Measurements from ENCODE around the gene LRP8. TPM values are rescaled to one million over a fixed set of nuclear protein-coding genes. Genes with fewer than 3 reads are reported as not detected.
A peak's percentile ranks its signal among the peaks of the same experiment; 100 is the strongest.

LRP8 gene
- total and polyA plus RNA-seq, 2 of the 13 experiments (the other 11 are each of a cell fraction or from before 2014, with no cell fraction given): 17.3 to 17.4 TPM

DNA sequence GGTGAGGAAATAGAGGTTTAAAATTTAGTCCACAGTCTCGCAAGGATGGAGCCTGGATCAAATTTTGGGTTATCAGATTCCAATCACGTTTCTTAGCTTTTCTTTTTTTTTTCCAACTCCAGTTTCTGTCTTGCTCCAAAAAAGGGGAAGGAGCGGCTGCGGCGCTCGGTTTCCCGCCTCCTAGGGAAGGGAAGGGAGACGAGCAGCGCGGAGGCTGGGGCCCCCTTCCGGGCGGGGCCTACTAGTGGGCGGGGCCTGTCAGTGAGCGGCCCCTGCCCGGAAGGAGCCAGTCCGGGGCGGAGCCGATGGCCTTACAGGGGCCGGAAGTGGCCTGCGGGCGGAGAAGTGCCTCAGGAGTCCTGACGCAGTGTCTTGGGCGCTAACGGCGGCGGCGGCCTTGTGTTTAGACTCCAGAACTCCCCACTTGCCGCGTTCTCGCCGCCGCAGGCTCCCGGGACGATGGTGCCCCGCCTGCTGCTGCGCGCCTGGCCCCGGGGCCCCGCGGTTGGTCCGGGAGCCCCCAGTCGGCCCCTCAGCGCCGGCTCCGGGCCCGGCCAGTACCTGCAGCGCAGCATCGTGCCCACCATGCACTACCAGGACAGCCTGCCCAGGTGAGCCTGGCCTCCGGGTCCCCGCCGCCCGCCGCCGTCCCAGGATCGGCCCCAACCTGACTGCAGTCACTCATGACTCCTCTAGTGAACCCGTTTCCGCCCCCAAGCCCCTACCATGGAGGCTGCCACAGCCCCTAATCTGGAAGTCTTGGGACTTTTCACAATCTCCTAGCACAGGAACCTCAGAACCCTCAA, 131.2 kb downstream of the LRP8 start, which contains the start of gene CPT2 (continued):
- TF ChIP-seq, protein P1, sequence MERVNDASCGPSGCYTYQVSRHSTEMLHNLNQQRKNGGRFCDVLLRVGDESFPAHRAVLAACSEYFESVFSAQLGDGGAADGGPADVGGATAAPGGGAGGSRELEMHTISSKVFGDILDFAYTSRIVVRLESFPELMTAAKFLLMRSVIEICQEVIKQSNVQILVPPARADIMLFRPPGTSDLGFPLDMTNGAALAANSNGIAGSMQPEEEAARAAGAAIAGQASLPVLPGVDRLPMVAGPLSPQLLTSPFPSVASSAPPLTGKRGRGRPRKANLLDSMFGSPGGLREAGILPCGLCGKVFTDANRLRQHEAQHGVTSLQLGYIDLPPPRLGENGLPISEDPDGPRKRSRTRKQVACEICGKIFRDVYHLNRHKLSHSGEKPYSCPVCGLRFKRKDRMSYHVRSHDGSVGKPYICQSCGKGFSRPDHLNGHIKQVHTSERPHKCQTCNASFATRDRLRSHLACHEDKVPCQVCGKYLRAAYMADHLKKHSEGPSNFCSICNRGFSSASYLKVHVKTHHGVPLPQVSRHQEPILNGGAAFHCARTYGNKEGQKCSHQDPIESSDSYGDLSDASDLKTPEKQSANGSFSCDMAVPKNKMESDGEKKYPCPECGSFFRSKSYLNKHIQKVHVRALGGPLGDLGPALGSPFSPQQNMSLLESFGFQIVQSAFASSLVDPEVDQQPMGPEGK (CRISPR knock-in tag; IDR thresholded peaks at IDR 0.05): peak; percentile 94
- no peak for TF ChIP-seq GZF1 (CRISPR knock-in tag; IDR thresholded peaks at IDR 0.05)
- TF ChIP-seq ZNF333 (CRISPR knock-in tag; IDR thresholded peaks at IDR 0.05; ENCODE audit: borderline replicate concordance): no peak
- no peak for TF ChIP-seq ZNF276 (CRISPR knock-in tag; IDR thresholded peaks at IDR 0.05; ENCODE audit: low read depth)
- TF ChIP-seq THYN1 (CRISPR knock-in tag; IDR thresholded peaks at IDR 0.05; ENCODE audit: borderline replicate concordance, low read depth): no peak
- no peak for TF ChIP-seq SMAD9 (CRISPR knock-in tag; IDR thresholded peaks at IDR 0.05)
- TF ChIP-seq ZNF496 (CRISPR knock-in tag; IDR thresholded peaks at IDR 0.05; ENCODE audit: insufficient replicate concordance): no peak
- TF ChIP-seq ZNF317 (CRISPR knock-in tag; IDR thresholded peaks at IDR 0.05): no peak
- no peak for TF ChIP-seq ZNF331 (CRISPR knock-in tag; IDR thresholded peaks at IDR 0.05)
- TF ChIP-seq PAXIP1 (CRISPR knock-in tag; conservative IDR thresholded peaks at IDR 0.05): peak; percentile 78
- TF ChIP-seq ZC3H4 (CRISPR knock-in tag; IDR thresholded peaks at IDR 0.05; ENCODE audit: borderline replicate concordance): no peak
- TF ChIP-seq ZNF670 (CRISPR knock-in tag; IDR thresholded peaks at IDR 0.05; ENCODE audit: borderline replicate concordance): no peak
- TF ChIP-seq, protein P2, sequence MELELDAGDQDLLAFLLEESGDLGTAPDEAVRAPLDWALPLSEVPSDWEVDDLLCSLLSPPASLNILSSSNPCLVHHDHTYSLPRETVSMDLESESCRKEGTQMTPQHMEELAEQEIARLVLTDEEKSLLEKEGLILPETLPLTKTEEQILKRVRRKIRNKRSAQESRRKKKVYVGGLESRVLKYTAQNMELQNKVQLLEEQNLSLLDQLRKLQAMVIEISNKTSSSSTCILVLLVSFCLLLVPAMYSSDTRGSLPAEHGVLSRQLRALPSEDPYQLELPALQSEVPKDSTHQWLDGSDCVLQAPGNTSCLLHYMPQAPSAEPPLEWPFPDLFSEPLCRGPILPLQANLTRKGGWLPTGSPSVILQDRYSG (CRISPR knock-in tag; IDR thresholded peaks at IDR 0.05): no peak
- TF ChIP-seq, protein P3, sequence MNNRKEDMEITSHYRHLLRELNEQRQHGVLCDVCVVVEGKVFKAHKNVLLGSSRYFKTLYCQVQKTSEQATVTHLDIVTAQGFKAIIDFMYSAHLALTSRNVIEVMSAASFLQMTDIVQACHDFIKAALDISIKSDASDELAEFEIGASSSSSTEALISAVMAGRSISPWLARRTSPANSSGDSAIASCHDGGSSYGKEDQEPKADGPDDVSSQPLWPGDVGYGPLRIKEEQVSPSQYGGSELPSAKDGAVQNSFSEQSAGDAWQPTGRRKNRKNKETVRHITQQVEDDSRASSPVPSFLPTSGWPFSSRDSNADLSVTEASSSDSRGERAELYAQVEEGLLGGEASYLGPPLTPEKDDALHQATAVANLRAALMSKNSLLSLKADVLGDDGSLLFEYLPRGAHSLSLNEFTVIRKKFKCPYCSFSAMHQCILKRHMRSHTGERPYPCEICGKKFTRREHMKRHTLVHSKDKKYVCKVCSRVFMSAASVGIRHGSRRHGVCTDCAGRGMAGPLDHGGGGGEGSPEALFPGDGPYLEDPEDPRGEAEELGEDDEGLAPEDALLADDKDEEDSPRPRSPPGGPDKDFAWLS (CRISPR knock-in tag; IDR thresholded peaks at IDR 0.05; ENCODE audit: borderline replicate concordance): no peak
- peak; percentile 41; the same call in 1 of the 2 replicates for TF ChIP-seq ESRRA (CRISPR knock-in tag; IDR thresholded peaks at IDR 0.05; ENCODE audit: low read depth)
- TF ChIP-seq ZNF33A (CRISPR knock-in tag; IDR thresholded peaks at IDR 0.05; ENCODE audit: borderline replicate concordance): no peak
